GM12874 (cell line): ENCODE results near the gene WDR27.

ENCODE experiments used
- CTCF ChIP-seq: IDR thresholded peaks from 2 replicates; pipeline ENCODE4 v1.5.1; 2011; ENCODE audit warnings: low read depth, mild to moderate bottlenecking, control low read depth, low read length, moderate library complexity; ENCODE audit not compliant: insufficient read depth

WDR27 gene

GRCh38 chr6:169661391-169661756, 40.5 kb downstream of the WDR27 start:
- TF ChIP-seq CTCF, result no peak

GRCh38 chr6:169660751-169661390, 41.0 kb downstream of the WDR27 start:
- no peak for TF ChIP-seq CTCF

GRCh38 chr6:169659820-169660610, 41.8 kb downstream of the WDR27 start:
- no peak for TF ChIP-seq CTCF

- no peak for TF ChIP-seq CTCF
Measured at GRCh38 chr6:169657284-169657610, 44.6 kb downstream of the WDR27 start.

GRCh38 chr6:169656546-169657283, 45.1 kb downstream of the WDR27 start:
- no peak for TF ChIP-seq CTCF

GRCh38 chr6:169654598-169655391, 47.0 kb downstream of the WDR27 start:
- no peak for TF ChIP-seq CTCF

GRCh38 chr6:169653691-169654090, 48.1 kb downstream of the WDR27 start:
- TF ChIP-seq CTCF, result no peak
